Measurements from ENCODE around the gene XKR7. TPM values are rescaled to one million over a fixed set of nuclear protein-coding genes. Genes with fewer than 3 reads are reported as not detected.
A peak's percentile ranks its signal among the peaks of the same experiment; 100 is the strongest.

The XKR7 gene
- total RNA-seq, 1 experiment from 2014 or later, result not detected

GRCh38 chr20:31948008-31948407 lies 19.9 kb upstream of the XKR7 start:
- H2AFZ ChIP-seq (ENCODE audit: low read length), result no peak overlapping the region
- peak; percentile 61 for DNase-seq
- peaks cover 11% of the 10 kb centered on the region for H3K4me1 ChIP-seq (ENCODE audit: low read length)
- H3K9ac ChIP-seq (ENCODE audit: low read length), result no peak overlapping the region
- H3K79me2 ChIP-seq (ENCODE audit: low read length), result peaks cover 36% of the 10 kb centered on the region
- no peak overlapping the region for H3K4me3 ChIP-seq (ENCODE audit: low read length)
- peaks cover 7% of the 10 kb centered on the region; the same call in 1 of the 2 replicates for H3K9me3 ChIP-seq (ENCODE audit: low read length)
- H4K20me1 ChIP-seq (ENCODE audit: insufficient read depth, low read depth, low read length), result peaks cover 13% of the 10 kb centered on the region; the same call in 1 of the 2 replicates
- no peak overlapping the region for H3K27ac ChIP-seq (ENCODE audit: low read length)
- no peaks in the 10 kb centered on the region for H3K9me2 ChIP-seq (replicated peaks; ENCODE audit: insufficient read depth, low read length)
- H3K36me3 ChIP-seq (ENCODE audit: insufficient read depth, low read length), result peaks cover 41% of the 10 kb centered on the region
- no peak overlapping the region for H3K4me2 ChIP-seq (ENCODE audit: low read depth, low read length, poor library complexity, severe bottlenecking)
- no peaks in the 10 kb centered on the region for H3K27me3 ChIP-seq (ENCODE audit: low read length)

GRCh38 chr20:31949877-31950646 lies 17.9 kb upstream of the XKR7 start:
- DNase-seq, result no peak
- H3K27me3 ChIP-seq (ENCODE audit: low read length), result no peaks in the 10 kb centered on the region
- peak overlapping the region; percentile 76 for H3K4me3 ChIP-seq (ENCODE audit: low read length)
- H3K4me1 ChIP-seq (ENCODE audit: low read length), result peaks cover 11% of the 10 kb centered on the region
- peak overlapping the region; percentile 93 for H3K9ac ChIP-seq (ENCODE audit: low read length)
- no peak overlapping the region for H2AFZ ChIP-seq (ENCODE audit: low read length)
- H4K20me1 ChIP-seq (ENCODE audit: insufficient read depth, low read depth, low read length), result peaks cover 13% of the 10 kb centered on the region; the same call in 1 of the 2 replicates
- peaks cover 36% of the 10 kb centered on the region for H3K79me2 ChIP-seq (ENCODE audit: low read length)
- H3K9me2 ChIP-seq (replicated peaks; ENCODE audit: insufficient read depth, low read length), result no peaks in the 10 kb centered on the region
- peaks cover 41% of the 10 kb centered on the region for H3K36me3 ChIP-seq (ENCODE audit: insufficient read depth, low read length)
- peaks cover 7% of the 10 kb centered on the region; the same call in 1 of the 2 replicates for H3K9me3 ChIP-seq (ENCODE audit: low read length)
- H3K27ac ChIP-seq (ENCODE audit: low read length), result no peak overlapping the region
- peak overlapping the region; percentile 91 for H3K4me2 ChIP-seq (ENCODE audit: low read depth, low read length, poor library complexity, severe bottlenecking)

GRCh38 chr20:31951203-31951529 lies 16.8 kb upstream of the XKR7 start:
- peaks cover 39% of the 10 kb centered on the region for H3K36me3 ChIP-seq (ENCODE audit: insufficient read depth, low read length)
- peak overlapping the region; percentile 93 for H3K9ac ChIP-seq (ENCODE audit: low read length)
- peak overlapping the region; percentile 91 for H3K4me2 ChIP-seq (ENCODE audit: low read depth, low read length, poor library complexity, severe bottlenecking)
- peaks cover 11% of the 10 kb centered on the region for H3K4me1 ChIP-seq (ENCODE audit: low read length)
- peaks cover 13% of the 10 kb centered on the region; the same call in 1 of the 2 replicates for H4K20me1 ChIP-seq (ENCODE audit: insufficient read depth, low read depth, low read length)
- peaks cover 36% of the 10 kb centered on the region for H3K79me2 ChIP-seq (ENCODE audit: low read length)
- peak overlapping the region; percentile 3; the same call in 1 of the 2 replicates for H3K27ac ChIP-seq (ENCODE audit: low read length)
- peaks cover 7% of the 10 kb centered on the region; the same call in 1 of the 2 replicates for H3K9me3 ChIP-seq (ENCODE audit: low read length)
- no peaks in the 10 kb centered on the region for H3K9me2 ChIP-seq (replicated peaks; ENCODE audit: insufficient read depth, low read length)
- peak overlapping the region; percentile 76 for H3K4me3 ChIP-seq (ENCODE audit: low read length)
- 0 out of 2 replicates have a peak, but pooled peaks cover 2% of the 10 kb centered on the region for H3K27me3 ChIP-seq (ENCODE audit: low read length)
- H2AFZ ChIP-seq (ENCODE audit: low read length), result no peak overlapping the region
- no peak for DNase-seq

- Histone ChIP-seq H3K9ac (ENCODE audit: low read length) (peak within 1 kb of the TSS; percentile 93), H4K20me1 (ENCODE audit: insufficient read depth, low read depth, low read length) (peaks cover 13% of the 10 kb centered on the region; the same call in 1 of the 2 replicates), H3K4me2 (ENCODE audit: low read depth, low read length, poor library complexity, severe bottlenecking) (peak within 1 kb of the TSS; percentile 91), H2AFZ (ENCODE audit: low read length) (peak within 1 kb of the TSS; percentile 48), H3K9me3 (ENCODE audit: low read length) (peaks cover 7% of the 10 kb centered on the region; the same call in 1 of the 2 replicates), H3K27me3 (ENCODE audit: low read length) (0 out of 2 replicates have a peak, but pooled peaks cover 3% of the 10 kb centered on the region), H3K36me3 (ENCODE audit: insufficient read depth, low read length) (peaks cover 35% of the 10 kb centered on the region), H3K4me3 (ENCODE audit: low read length) (peak within 1 kb of the TSS; percentile 76), H3K4me1 (ENCODE audit: low read length) (peaks cover 11% of the 10 kb centered on the region), H3K9me2 (replicated peaks; ENCODE audit: insufficient read depth, low read length) (no peaks in the 10 kb centered on the region), H3K79me2 (ENCODE audit: low read length) (peaks cover 36% of the 10 kb centered on the region), H3K27ac (ENCODE audit: low read length) (peak within 1 kb of the TSS; percentile 3; the same call in 1 of the 2 replicates)
- peak; percentile 98 for DNase-seq
Observed at GRCh38 chr20:31951530-31952453, 16.2 kb upstream of the XKR7 start, which contains the start of gene PDRG1. PDRG1 (minus strand) TSS chr20:31952046; CDS start chr20:31951961, 85 bp downstream.

- Histone ChIP-seq H3K4me3 (ENCODE audit: low read length) (no peak overlapping the region), H3K4me1 (ENCODE audit: low read length) (peaks cover 11% of the 10 kb centered on the region), H3K9me3 (ENCODE audit: low read length) (peaks cover 2% of the 10 kb centered on the region; the same call in 1 of the 2 replicates), H3K27ac (ENCODE audit: low read length) (no peak overlapping the region), H3K36me3 (ENCODE audit: insufficient read depth, low read length) (peaks cover 20% of the 10 kb centered on the region), H4K20me1 (ENCODE audit: insufficient read depth, low read depth, low read length) (peaks cover 13% of the 10 kb centered on the region; the same call in 1 of the 2 replicates), H3K79me2 (ENCODE audit: low read length) (peaks cover 31% of the 10 kb centered on the region), H2AFZ (ENCODE audit: low read length) (no peak overlapping the region), H3K4me2 (ENCODE audit: low read depth, low read length, poor library complexity, severe bottlenecking) (no peak overlapping the region), H3K27me3 (ENCODE audit: low read length) (0 out of 2 replicates have a peak, but pooled peaks cover 3% of the 10 kb centered on the region), H3K9ac (ENCODE audit: low read length) (no peak overlapping the region), H3K9me2 (replicated peaks; ENCODE audit: insufficient read depth, low read length) (no peaks in the 10 kb centered on the region)
- DNase-seq, result no peak
Observed at GRCh38 chr20:31953556-31954148, 14.3 kb upstream of the XKR7 start.

GRCh38 chr20:31954500-31954899 lies 13.5 kb upstream of the XKR7 start:
- Histone ChIP-seq H3K27ac (ENCODE audit: low read length) (no peak overlapping the region), H3K4me3 (ENCODE audit: low read length) (no peak overlapping the region), H3K79me2 (ENCODE audit: low read length) (peaks cover 23% of the 10 kb centered on the region), H3K27me3 (ENCODE audit: low read length) (0 out of 2 replicates have a peak, but pooled peaks cover 3% of the 10 kb centered on the region), H3K9ac (ENCODE audit: low read length) (no peak overlapping the region), H3K9me3 (ENCODE audit: low read length) (no peaks in the 10 kb centered on the region; the same call in 1 of the 2 replicates), H4K20me1 (ENCODE audit: insufficient read depth, low read depth, low read length) (peaks cover 13% of the 10 kb centered on the region; the same call in 1 of the 2 replicates), H3K36me3 (ENCODE audit: insufficient read depth, low read length) (peaks cover 11% of the 10 kb centered on the region), H3K4me1 (ENCODE audit: low read length) (peaks cover 11% of the 10 kb centered on the region), H3K4me2 (ENCODE audit: low read depth, low read length, poor library complexity, severe bottlenecking) (no peak overlapping the region), H2AFZ (ENCODE audit: low read length) (no peak overlapping the region), H3K9me2 (replicated peaks; ENCODE audit: insufficient read depth, low read length) (no peaks in the 10 kb centered on the region)
- no peak for DNase-seq

- Histone ChIP-seq H3K27ac (ENCODE audit: low read length) (no peak overlapping the region), H3K79me2 (ENCODE audit: low read length) (no peaks in the 10 kb centered on the region), H3K27me3 (ENCODE audit: low read length) (0 out of 2 replicates have a peak, but pooled peaks cover 3% of the 10 kb centered on the region), H3K9me3 (ENCODE audit: low read length) (no peaks in the 10 kb centered on the region), H3K4me1 (ENCODE audit: low read length) (no peaks in the 10 kb centered on the region), H3K36me3 (ENCODE audit: insufficient read depth, low read length) (no peaks in the 10 kb centered on the region), H3K9ac (ENCODE audit: low read length) (no peak overlapping the region), H3K4me3 (ENCODE audit: low read length) (no peak overlapping the region), H4K20me1 (ENCODE audit: insufficient read depth, low read depth, low read length) (no peaks in the 10 kb centered on the region), H3K9me2 (replicated peaks; ENCODE audit: insufficient read depth, low read length) (no peaks in the 10 kb centered on the region), H3K4me2 (ENCODE audit: low read depth, low read length, poor library complexity, severe bottlenecking) (no peak overlapping the region), H2AFZ (ENCODE audit: low read length) (no peak overlapping the region)
- DNase-seq, result no peak
Observed at GRCh38 chr20:31956556-31957526, 11.1 kb upstream of the XKR7 start.

Measured in Karpas-422 (cell line).